Adrenal gland (tissue), 12 donors: ENCODE measurements around the gene CMTM6. TPM values are rescaled to one million over a fixed set of nuclear protein-coding genes. Genes with fewer than 3 reads are reported as not detected.
"Not testable (repeated sequence)": the region's sequence is repeated elsewhere in the genome, so short reads cannot be mapped to it uniquely, and the experiment has no call there.

Experiments used
- DNase-seq, 7 donors: peaks; one replicate each; pipeline ENCODE4 v3.0.0-alpha.2; 2019 to 2020
- H3K27ac ChIP-seq, 5 donors: fragments of 200-600 bp; sonication (generic) in 4 of 5; 1 replicate in 3 of 5; 2 replicates in 2 of 5; pipeline versions ENCODE4 v1.5.1 to v1.8.0; 2016 to 2020; ENCODE audit warnings: mild to moderate bottlenecking in 1 of 5
- H3K27me3 ChIP-seq: fragments of 200-600 bp; 2 replicates; pipeline ENCODE4 v1.8.0; 2021
- H3K36me3 ChIP-seq, 2 donors: fragments of 200-600 bp; replicated peaks in 1 of 2; 1 replicate in 1 of 2; 2 replicates in 1 of 2; pipeline versions ENCODE4 v1.5.1 to v1.8.0; 2018 to 2022
- H3K4me1 ChIP-seq, 2 donors: fragments of 200-600 bp; replicated peaks in 1 of 2; 1 replicate in 1 of 2; 2 replicates in 1 of 2; pipeline versions ENCODE4 v1.5.1 to v1.8.0; 2018 to 2021
- H3K4me3 ChIP-seq, 4 donors: fragments of 200-600 bp; sonication (generic) in 3 of 4; one replicate each; pipeline ENCODE4 v1.5.1; 2016 to 2018
- H3K9me3 ChIP-seq, 3 donors: fragments of 200-600 bp; sonication (generic) in 1 of 3; replicated peaks in 1 of 3; 1 replicate in 2 of 3; 2 replicates in 1 of 3; pipeline versions ENCODE4 v1.5.1 to v1.8.0; 2016 to 2021
- CTCF ChIP-seq, 6 experiments: fragments of 450-650 bp in 4 of 6; fragments of 200-600 bp in 2 of 6; sonication (generic) in 1 of 6; IDR thresholded peaks; 1 replicate in 5 of 6; 2 replicates in 1 of 6; pipeline versions ENCODE4 v1.5.1 to v1.8.0; 2016 to 2021; ENCODE audit warnings: antibody characterized with exemption in 6 of 6, mild to moderate bottlenecking in 2 of 6, moderate library complexity in 1 of 6
- POLR2A ChIP-seq, 2 donors: fragments of 450-650 bp; IDR thresholded peaks; one replicate each; pipeline ENCODE4 v1.6.1; 2017; ENCODE audit warnings: antibody characterized with exemption in 2 of 2, mild to moderate bottlenecking in 2 of 2, moderate library complexity in 1 of 2
- WGBS, 4 donors: extraction: QIAGEN DNeasy Blood & Tissue Kit in 2 of 4; methylation state at CpG; one replicate each; pipeline versions ENCODE4 v1.1.5 to v1.1.7; 2013 to 2017; 5-methylcytosine and 5-hydroxymethylcytosine counted together
- intact Hi-C, 2 donors: fragments of 100-400 bp; cut with DNase I; formaldehyde crosslinking; loops; one replicate each; pipeline versions ENCODE4 v1.14.1 to v1.15.0; 2022 to 2023
- polyA plus RNA-seq, 3 donors: library from polyadenylated mRNA; stranded (reverse); fragments of 200-250 nt in 2 of 3; fragments of 350-450 nt in 1 of 3; fragmentation: Illumina TruSeq in 1 of 3; extraction: RNeasy Lipid Tissue Mini Kit (QIAGEN cat#74804) in 1 of 3; gene quantifications; one replicate each; pipeline ENCODE4 v1.2.3, GENCODE V29; 2013 to 2014
- total RNA-seq, 9 donors: library from RNA; depleted of rRNA in 4 of 9; stranded (reverse); fragments of >200 nt in 4 of 9; fragments of 120-200 nt in 1 of 9; fragmentation: NEBNext Ultra II Directional in 1 of 9; extraction: Animal tissue kit (Norgen Biotek cat#: 25700) in 1 of 9; gene quantifications; one replicate each; pipeline versions ENCODE4 v1.1.0 to v1.2.4, GENCODE V29; 2013 to 2023
- donor health status: healthy with polysubstance abuse.
- donor health status: Bipolar disorder and iron deficiency.
- donor health status: DM: yes; HTN: yes; CAD: no.
- donor health status: DM: no; HTN: no; CAD: no.
- donor health status: DM: no; HTN: no; CAD: no.
- donor health status: DM: yes; HTN: yes; CAD: no.

CMTM6 gene
- total and polyA plus RNA-seq, 12 donors: 13.5 to 62.5 (median 42.4) TPM

DNA sequence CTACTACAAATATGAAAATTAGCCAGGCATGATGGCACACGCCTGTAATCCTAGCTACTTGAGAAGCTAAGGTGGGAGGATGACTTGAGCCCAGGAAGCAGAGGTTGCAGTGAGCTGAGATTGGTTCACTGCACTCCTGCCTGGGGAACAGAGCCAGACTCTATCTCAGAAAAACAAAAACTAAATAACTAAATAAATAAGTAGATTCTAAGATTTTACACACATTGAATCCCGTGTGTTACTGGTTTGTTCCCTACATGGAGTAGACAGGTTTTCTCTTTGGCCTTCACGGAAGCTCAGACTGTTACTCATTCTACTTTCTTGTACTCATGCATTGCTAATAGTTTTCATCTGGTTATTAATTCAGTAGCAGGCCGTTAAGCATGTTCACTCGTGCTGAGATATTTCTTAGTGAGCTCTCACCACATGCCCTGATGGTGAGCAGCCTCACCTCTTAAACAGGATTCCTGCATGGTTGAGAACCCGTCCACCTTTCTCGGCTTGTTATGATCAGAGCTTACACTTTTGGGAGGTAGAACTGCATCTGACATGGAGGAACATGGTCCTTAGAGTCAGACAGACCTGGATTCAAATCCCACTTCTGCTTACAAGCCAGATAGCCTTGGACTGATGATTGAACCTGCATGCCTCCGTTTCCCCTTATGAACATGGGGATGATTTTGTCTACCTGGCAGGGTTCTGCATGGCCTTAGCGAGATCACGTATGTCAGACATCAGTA lies 61.9 kb downstream of the CMTM6 start:
- WGBS, 4 donors: 87 to 90% (median 88%) methylated on average over 10 of the region's 10 CpGs
- H3K4me1 ChIP-seq: no peaks in the 10 kb centered on the region
- H3K27ac ChIP-seq: no peak overlapping the region
- intact Hi-C loops: no loop called here
- peak in 2 of 7 donors; percentile 1 to 6 for DNase-seq
- no peak overlapping the region for H3K4me3 ChIP-seq
- TF ChIP-seq POLR2A (IDR thresholded peaks at IDR 0.05) (no peak), CTCF (IDR thresholded peaks at IDR 0.05) (no peak)
- no peaks in the 10 kb centered on the region for H3K36me3 ChIP-seq
- H3K27me3 ChIP-seq: no peaks in the 10 kb centered on the region
- H3K9me3 ChIP-seq: no peaks in the 10 kb centered on the region

DNA sequence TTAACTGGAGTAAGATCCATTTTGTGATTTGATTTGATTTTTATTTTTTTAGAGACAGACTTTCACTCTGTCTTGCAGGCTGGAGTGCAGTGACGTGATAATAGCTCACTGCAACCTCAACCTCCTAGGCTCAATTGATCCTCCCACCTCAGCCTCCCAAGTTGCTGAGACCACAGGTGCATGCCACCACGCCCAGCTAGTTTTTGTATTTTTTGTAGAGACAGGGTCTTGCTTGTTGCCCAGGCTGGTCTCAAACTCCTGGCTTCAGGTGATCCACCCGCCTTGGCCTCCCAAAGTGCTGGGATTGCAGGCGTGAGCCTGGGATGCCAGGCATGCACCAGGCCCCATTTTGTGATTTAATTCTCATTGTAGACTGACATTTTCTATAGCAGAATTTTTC lies 63.2 kb downstream of the CMTM6 start:
- DNase-seq: peak in 2 of 7 donors; percentile 8 to 21
- intact Hi-C loops, H3K27ac ChIP-seq, H3K36me3 ChIP-seq, H3K4me3 ChIP-seq, H3K4me1 ChIP-seq, H3K9me3 ChIP-seq, H3K27me3 ChIP-seq: not testable (repeated sequence)
- WGBS, 4 donors: 94 to 100% (median 97%) methylated on average over 4 of the region's 4 CpGs

- WGBS, 4 donors: 76 to 82% (median 79%) methylated on average over 8 to 10 of the region's 10 CpGs
Observed at GRCh38 chr3:32438596-32439344, 63.9 kb downstream of the CMTM6 start.

DNA sequence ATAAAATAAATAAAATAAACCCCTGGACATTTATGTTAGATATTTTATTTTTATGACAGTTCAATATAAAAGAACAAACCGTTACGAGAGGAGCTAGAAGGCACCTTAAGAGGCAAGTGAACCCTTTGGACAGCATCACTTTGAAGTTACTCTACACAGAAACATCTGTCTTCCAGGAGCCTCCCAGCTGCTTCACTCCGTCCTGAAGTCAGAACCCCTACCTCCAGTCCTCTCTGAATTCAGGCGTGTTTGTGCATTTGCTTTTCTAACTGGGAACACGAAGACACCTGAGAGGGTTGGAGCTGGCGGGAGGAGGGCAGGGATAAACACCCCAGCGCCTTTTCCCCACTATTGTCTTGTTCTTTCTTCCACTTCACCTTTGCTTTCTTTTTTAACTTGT lies 64.8 kb downstream of the CMTM6 start:
- TF ChIP-seq POLR2A (IDR thresholded peaks at IDR 0.05) (no peak), CTCF (IDR thresholded peaks at IDR 0.05) (no peak)
- peak in 2 of 7 donors; percentile 8 to 15 for DNase-seq
- Histone ChIP-seq H3K4me1 (no peaks in the 10 kb centered on the region), H3K4me3 (no peak overlapping the region), H3K27me3 (no peaks in the 10 kb centered on the region), H3K27ac (no peak overlapping the region), H3K9me3 (no peaks in the 10 kb centered on the region), H3K36me3 (no peaks in the 10 kb centered on the region)
- WGBS, 4 donors: 90 to 93% (median 92%) methylated on average over 7 of the region's 7 CpGs
- intact Hi-C loops: no loop called here

More at GRCh38 chr3:32438596-32439344, 63.9 kb downstream of the CMTM6 start:
- intact Hi-C loops: no loop called here
- no peaks in the 10 kb centered on the region for H3K9me3 ChIP-seq
- H3K27ac ChIP-seq: no peak overlapping the region
- no peak overlapping the region for H3K4me3 ChIP-seq
- peak in 2 of 7 donors; percentile 13 to 50 for DNase-seq
- H3K27me3 ChIP-seq: no peaks in the 10 kb centered on the region
- TF ChIP-seq CTCF (IDR thresholded peaks at IDR 0.05) (no peak), POLR2A (IDR thresholded peaks at IDR 0.05) (no peak)
- no peaks in the 10 kb centered on the region for H3K36me3 ChIP-seq
- H3K4me1 ChIP-seq: no peaks in the 10 kb centered on the region
